WTC11 (cell line): Measurements from ENCODE around the gene TRIM10.

ENCODE experiments used
- CTCF ChIP-seq: fragments of 200-600 bp; IDR thresholded peaks from 2 replicates; pipeline ENCODE4 v1.8.0; 2022; ENCODE audit warnings: antibody characterized with exemption
- FOXJ3 ChIP-seq: sonication (generic); formaldehyde crosslinking; IDR thresholded peaks from 2 replicates; pipeline ENCODE4 v1.9.0; 2021; ENCODE audit warnings: missing genetic modification reagents, mild to moderate bottlenecking, borderline replicate concordance
- NR2C2 ChIP-seq: sonication (generic); formaldehyde crosslinking; IDR thresholded peaks from 2 replicates; pipeline ENCODE4 v1.8.0; 2022; ENCODE audit warnings: mild to moderate bottlenecking, missing genetic modification reagents
- SMAD3 ChIP-seq: sonication (generic); formaldehyde crosslinking; IDR thresholded peaks from 2 replicates; pipeline ENCODE4 v1.8.0; 2022; ENCODE audit warnings: missing genetic modification reagents, mild to moderate bottlenecking, borderline replicate concordance
- ZNF219 ChIP-seq: sonication (generic); formaldehyde crosslinking; IDR thresholded peaks from 2 replicates; pipeline ENCODE4 v1.8.0; 2023; ENCODE audit warnings: missing genetic modification reagents, mild to moderate bottlenecking, borderline replicate concordance

- TF ChIP-seq CTCF = peak; percentile 74
- TF ChIP-seq ZNF219 = no peak
- TF ChIP-seq SMAD3 (CRISPR knock-in tag) = no peak
- no peak for TF ChIP-seq NR2C2 (CRISPR knock-in tag)
- no peak for TF ChIP-seq FOXJ3
Measured at GRCh38 chr6:30169658-30170614, 8.9 kb upstream of the TRIM10 start.
